Measurements from ENCODE around the gene PIGU.
"Not testable (repeated sequence)": the region's sequence is repeated elsewhere in the genome, so short reads cannot be mapped to it uniquely, and the experiment has no call there.

PIGU gene

DNA sequence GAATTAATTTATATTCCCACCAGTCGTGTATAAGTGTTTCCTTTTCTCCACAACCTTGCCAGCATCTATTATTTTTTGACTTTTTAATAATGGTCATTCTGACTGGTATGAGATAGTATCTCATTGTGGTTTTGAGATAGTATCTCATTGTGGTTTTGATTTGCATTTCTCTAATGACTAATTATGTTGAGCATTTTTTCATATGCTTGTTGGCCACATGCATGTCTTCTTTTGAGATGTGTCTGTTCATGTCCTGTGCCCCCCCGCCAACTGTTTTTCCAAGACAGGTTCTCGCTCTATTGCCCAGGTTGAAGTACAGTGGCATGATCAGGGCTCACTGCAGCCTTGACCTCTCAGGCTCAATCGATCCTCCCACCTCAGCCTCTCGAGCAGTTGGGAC, 15.1 kb downstream of the PIGU start:
- not testable (repeated sequence) for DNase-seq (ENCODE audit: low spot score)

- not testable (repeated sequence) for DNase-seq (ENCODE audit: low spot score)
Measured at GRCh38 chr20:34658654-34659053, 18.2 kb downstream of the PIGU start.

DNA sequence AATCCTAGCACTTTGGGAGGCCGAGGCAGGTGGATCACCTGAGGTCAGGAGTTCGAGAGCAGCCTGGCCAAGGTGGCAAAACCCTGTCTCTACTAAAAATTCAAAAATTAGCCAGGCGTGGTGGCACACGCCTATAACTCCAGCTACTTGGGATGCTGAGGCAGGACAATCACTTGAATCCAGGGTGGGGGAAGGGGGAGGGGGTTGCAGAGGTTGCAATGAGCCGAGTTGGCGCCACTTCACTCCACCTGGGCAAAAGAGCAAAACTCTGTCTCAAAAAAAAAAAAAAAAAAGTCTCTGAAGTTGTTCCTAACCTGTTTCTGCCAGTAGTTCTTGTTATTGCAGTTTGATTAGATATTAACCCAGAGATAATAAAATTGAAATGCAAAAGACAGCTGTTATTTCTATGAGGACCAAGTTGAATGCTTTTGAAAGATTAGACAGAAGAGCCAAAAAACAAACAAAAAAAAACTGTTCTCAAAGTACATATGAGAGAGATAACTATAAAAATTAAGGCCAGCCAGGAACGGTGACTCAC, 22.6 kb downstream of the PIGU start:
- no peak for DNase-seq (ENCODE audit: low spot score)

DNA sequence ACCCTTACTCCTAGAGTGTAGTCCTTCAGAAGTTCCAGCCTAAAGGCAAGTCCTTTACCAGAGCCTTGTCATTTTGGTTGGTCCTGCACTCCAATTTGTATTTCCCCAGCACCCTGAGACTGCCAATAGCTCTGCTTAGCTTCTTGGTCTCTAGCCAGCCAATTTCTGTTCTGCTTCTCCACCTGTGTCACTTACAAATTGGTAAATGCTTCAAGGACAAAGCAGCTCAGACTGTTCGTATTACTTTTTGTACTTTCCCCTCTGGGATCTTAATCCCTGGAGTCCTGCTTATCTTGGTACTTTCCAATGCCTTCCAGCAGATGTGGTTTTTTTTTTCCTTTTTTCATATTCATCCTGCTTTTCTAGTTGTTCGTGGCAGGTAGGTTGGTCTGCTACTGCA, 25.7 kb downstream of the PIGU start:
- DNase-seq (ENCODE audit: low spot score), result no peak

DNA sequence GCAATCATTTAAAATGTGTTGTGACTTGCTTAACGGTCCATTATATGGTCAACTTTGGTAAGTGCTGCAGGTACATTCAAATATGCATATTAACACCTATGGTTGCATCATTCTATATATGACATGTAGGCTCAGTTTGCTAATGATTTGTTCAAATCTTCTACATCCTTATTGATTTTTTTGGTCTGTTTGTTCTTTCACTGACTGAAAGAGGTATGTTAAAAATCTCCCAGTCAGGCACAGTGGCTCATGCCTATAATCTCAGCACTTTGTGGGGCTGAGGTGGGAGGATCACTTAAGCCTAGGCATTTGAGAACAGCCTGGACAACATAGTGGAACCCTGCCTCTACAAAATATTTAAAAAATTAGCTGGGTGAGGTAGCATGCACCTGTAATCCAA, 29.2 kb downstream of the PIGU start:
- DNase-seq (ENCODE audit: low spot score), result no peak

DNA sequence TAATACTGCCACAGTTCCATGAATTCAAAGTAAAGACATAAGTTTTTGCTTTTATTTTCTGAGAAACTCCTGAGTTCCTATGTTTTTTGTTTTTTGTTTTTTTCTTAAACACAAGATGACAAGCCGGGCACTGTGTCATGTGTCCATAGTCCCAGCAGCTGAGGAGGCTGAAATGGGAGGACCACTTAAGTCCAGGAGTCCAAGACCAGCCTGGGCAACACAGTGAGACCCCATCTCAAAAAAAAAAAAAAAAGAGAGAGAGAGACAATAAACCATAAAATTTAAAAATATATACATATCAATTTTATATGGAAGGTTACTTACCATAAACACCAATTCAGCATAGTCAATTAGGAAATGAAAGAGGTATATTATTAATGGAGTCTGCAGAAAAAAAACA, 31.9 kb downstream of the PIGU start:
- no peak for DNase-seq (ENCODE audit: low spot score)

GRCh38 chr20:34644345-34644744, 32.5 kb downstream of the PIGU start:
- DNase-seq (ENCODE audit: low spot score), result no peak

GRCh38 chr20:34643928-34644327, 33.0 kb downstream of the PIGU start:
- DNase-seq (ENCODE audit: low spot score), result no peak

- DNase-seq (ENCODE audit: low spot score), result no peak
Measured at GRCh38 chr20:34642009-34642408, 34.9 kb downstream of the PIGU start.

DNA sequence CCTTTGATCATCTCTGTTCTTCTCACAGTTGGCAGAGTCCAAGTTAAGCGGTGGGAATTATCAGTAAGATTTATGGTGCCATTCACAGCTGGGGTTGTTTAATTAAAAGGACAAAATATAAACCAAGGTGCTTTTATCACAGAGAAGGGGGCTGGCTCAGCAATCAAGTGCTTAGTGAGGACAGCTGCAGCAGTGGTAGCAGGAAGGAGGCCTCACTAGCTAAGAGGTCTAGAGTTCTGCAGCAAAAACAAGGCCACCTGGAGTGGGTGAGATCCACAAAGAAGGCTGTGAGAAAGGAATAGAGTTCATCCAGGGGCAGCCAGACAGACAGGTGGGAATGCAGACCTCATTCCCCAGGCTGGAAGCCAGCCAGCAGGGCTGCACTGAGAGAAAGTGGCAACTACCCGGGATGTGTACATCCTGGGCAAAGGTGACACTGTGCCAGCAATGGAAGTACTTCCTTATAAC, 37.1 kb downstream of the PIGU start:
- DNase-seq (ENCODE audit: low spot score), result no peak

DNA sequence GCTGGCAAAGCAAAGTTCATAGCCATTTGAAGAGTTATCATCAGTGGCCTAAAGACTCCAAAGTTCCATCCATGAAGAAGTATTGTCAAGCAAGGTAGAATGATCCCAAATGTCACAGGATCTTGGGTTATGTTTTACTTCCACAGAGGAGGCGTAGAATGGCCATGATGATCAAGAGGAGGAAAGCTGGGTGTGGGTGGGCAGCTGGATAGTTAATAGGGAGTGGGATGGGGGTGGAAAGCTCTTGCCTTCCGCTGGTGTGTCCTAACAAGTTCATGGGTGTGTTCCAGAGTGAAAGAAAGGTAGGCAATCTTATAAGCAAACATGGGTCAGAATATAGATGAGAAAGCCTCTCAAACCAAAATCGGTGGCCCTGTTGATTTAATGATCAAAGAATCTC, 38.4 kb downstream of the PIGU start:
- DNase-seq (ENCODE audit: low spot score), result no peak

DNA sequence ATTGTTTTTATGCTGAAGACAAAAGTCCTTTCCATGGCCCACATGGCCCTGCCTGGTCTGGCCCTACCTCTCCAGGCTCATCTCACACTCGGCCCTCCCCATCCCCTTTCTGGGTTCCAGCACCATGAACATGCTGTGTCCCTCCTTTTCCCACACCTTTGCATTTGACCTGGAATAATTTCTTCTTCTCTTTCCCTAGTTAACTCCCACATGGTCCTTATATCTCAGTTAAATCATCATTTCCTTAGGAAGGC, 38.9 kb downstream of the PIGU start:
- no peak for DNase-seq (ENCODE audit: low spot score)

- DNase-seq (ENCODE audit: low spot score), result no peak
Measured at GRCh38 chr20:34637245-34638038, 39.5 kb downstream of the PIGU start.

- DNase-seq (ENCODE audit: low spot score), result no peak
Measured at GRCh38 chr20:34636648-34637047, 40.2 kb downstream of the PIGU start.

DNA sequence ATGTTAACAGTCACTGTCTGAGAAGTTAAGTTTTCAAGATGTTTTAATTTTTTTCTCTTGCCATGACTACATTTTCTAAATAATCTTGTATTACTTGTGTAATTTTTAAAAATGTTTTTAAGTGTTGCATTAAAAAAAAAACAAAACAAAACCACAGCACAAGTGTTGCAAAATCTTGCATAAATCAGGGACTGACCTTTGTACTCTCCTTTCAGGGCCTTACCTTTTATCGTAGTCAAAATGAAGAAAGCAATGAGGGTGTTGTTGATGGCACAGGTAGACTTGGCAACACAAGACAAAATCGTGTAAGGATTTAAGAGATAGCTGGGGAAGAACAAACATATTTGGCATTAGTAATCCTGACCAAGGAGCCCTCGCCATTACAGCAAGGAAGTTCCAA, 42.5 kb downstream of the PIGU start:
- no peak for DNase-seq (ENCODE audit: low spot score)

- DNase-seq (ENCODE audit: low spot score), result no peak
Measured at GRCh38 chr20:34632870-34633452, 43.9 kb downstream of the PIGU start.

- no peak for DNase-seq (ENCODE audit: low spot score)
Measured at GRCh38 chr20:34629904-34630303, 47.0 kb downstream of the PIGU start.

DNA sequence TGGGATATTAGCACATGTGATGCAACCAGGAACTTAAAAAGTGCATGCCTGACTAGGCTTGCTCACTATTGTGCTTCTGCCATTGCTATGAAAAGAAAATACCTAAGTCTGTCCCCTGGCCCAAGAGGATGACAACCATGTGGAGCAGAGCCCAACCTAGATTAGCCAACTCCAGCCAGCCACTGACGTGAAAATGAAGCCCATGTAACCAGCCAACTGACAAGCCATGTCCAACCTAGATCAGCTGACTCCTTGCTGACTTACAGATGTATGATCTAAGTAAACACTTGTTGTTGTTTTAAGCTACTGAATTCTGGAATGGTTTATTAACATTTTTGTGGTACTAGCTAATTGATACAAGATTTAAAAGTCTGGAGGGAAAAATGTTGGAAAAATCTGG, 47.5 kb downstream of the PIGU start:
- no peak for DNase-seq (ENCODE audit: low spot score)

GRCh38 chr20:34628026-34628425, 48.9 kb downstream of the PIGU start:
- no peak for DNase-seq (ENCODE audit: low spot score)

GRCh38 chr20:34627458-34627857, 49.4 kb downstream of the PIGU start:
- no peak for DNase-seq (ENCODE audit: low spot score)

GRCh38 chr20:34626992-34627391, 49.9 kb downstream of the PIGU start:
- no peak for DNase-seq (ENCODE audit: low spot score)

- no peak for DNase-seq (ENCODE audit: low spot score)
Measured at GRCh38 chr20:34624629-34625028, 52.3 kb downstream of the PIGU start.

- DNase-seq (ENCODE audit: low spot score), result no peak
Measured at GRCh38 chr20:34622821-34623451, 54.0 kb downstream of the PIGU start.
